ENCODE data around the gene ZBTB32.
"Not testable (repeated sequence)": the region's sequence is repeated elsewhere in the genome, so short reads cannot be mapped to it uniquely, and the experiment has no call there.

ZBTB32 gene, protein sequence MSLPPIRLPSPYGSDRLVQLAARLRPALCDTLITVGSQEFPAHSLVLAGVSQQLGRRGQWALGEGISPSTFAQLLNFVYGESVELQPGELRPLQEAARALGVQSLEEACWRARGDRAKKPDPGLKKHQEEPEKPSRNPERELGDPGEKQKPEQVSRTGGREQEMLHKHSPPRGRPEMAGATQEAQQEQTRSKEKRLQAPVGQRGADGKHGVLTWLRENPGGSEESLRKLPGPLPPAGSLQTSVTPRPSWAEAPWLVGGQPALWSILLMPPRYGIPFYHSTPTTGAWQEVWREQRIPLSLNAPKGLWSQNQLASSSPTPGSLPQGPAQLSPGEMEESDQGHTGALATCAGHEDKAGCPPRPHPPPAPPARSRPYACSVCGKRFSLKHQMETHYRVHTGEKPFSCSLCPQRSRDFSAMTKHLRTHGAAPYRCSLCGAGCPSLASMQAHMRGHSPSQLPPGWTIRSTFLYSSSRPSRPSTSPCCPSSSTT

GRCh38 chr19:35704218-35704617 lies at the start of gene ZBTB32:
TSS of gene ZBTB32 (plus strand) at chr19:35704558. CDS start at chr19:35714627, 10,069 bp downstream.
- no peak for DNase-seq

- DNase-seq, result not testable (repeated sequence)
These were observed 49.5 kb upstream of the ZBTB32 start for GRCh38 chr19:35654828-35655227.

- no peak for DNase-seq
These were observed 48.8 kb upstream of the ZBTB32 start for GRCh38 chr19:35655600-35655999.

DNA sequence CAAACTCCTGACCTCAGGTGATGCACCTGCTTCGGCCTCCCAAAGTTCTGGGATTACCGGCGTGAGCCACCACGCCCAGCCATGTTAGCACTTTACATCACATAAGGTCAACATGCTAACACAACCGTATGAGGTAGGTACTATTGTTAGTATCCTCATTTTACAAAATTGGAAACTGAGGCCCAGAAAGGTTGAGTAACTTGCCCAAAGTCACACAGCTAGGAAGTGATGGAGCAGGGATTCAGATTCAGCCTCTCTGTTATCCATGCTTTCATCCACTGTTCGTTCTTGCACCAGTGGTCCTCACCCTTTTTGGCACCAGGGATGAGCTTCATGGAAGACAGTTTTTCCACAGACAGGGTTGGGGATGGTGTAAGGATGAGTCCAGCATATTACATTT lies 47.7 kb upstream of the ZBTB32 start:
- no peak for DNase-seq

GRCh38 chr19:35657904-35658700 lies 46.3 kb upstream of the ZBTB32 start:
- no peak for DNase-seq

GRCh38 chr19:35661995-35662340 lies 42.4 kb upstream of the ZBTB32 start:
- no peak for DNase-seq

- no peak for DNase-seq
These were observed 40.4 kb upstream of the ZBTB32 start for GRCh38 chr19:35663981-35664380.

DNA sequence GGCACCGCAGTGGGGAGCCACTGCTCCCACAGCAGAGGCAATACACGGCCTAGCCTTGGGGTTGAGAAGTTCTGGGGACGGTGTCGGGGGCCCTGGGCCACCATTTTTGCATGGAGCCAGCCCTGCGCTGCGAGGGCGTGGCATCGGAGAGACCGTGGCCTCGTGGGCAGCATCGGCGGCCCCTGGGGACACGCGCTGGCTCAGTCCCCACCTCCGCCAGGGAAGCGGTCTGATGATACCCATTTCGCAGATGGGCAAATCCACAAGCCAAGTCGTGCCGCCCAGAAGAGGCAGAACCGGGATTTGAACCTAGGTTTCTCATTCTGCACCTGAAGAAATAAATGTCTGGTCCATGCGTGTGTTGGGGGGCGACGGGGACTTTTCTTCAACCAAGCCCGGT lies 39.2 kb upstream of the ZBTB32 start:
- DNase-seq, result no peak

GRCh38 chr19:35665604-35666003 lies 38.8 kb upstream of the ZBTB32 start:
- no peak for DNase-seq

- DNase-seq, result no peak
These were observed 38.0 kb upstream of the ZBTB32 start, which contains the start of gene UPK1A for GRCh38 chr19:35666251-35666913. TSS of gene UPK1A (plus strand) at chr19:35666517. CDS start at chr19:35666813, 296 bp downstream.

GRCh38 chr19:35669566-35669965 lies 34.8 kb upstream of the ZBTB32 start:
- DNase-seq, result no peak

DNA sequence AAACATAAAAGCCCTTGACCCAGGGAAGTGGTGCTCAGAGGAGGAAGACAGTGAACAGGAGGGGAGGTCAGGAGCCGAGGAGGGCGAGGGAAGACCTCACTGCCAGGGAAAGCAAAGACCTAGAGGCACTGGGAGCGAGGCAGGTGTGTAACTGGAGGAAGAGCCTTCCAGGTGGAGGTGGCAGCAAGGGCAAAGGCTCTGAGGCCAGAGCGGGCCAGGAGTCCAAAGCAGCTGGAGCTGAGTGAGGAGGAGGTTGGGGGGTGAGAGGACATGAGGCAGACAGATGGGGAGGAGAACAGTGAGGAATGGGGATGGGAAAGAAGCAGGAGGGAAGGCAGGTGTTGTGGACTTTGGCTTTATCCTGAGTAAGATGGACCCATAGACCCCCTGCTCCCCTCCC lies 34.4 kb upstream of the ZBTB32 start:
- DNase-seq, result no peak

GRCh38 chr19:35670686-35671085 lies 33.7 kb upstream of the ZBTB32 start:
- DNase-seq, result no peak

DNA sequence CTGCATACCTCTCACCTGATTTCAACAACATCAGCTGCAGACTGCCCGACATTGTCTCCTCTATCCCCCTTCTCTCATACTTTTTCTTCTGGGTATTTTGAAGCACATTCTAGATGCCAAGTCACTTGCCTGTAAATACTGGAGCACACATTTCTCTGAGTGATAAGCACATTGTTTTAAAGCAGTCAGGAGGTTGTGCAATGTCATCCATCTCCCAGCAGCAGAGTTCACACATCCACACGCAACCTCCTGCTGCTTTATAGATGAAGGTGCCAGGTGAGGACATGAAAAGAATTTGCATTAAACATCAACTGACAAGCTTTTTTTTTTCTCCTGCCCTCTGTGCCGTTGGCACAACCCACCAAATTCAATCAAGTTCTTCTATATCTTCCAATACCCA lies 32.5 kb upstream of the ZBTB32 start:
- DNase-seq, result no peak

GRCh38 chr19:35673121-35673804 lies 31.1 kb upstream of the ZBTB32 start:
- no peak for DNase-seq

DNA sequence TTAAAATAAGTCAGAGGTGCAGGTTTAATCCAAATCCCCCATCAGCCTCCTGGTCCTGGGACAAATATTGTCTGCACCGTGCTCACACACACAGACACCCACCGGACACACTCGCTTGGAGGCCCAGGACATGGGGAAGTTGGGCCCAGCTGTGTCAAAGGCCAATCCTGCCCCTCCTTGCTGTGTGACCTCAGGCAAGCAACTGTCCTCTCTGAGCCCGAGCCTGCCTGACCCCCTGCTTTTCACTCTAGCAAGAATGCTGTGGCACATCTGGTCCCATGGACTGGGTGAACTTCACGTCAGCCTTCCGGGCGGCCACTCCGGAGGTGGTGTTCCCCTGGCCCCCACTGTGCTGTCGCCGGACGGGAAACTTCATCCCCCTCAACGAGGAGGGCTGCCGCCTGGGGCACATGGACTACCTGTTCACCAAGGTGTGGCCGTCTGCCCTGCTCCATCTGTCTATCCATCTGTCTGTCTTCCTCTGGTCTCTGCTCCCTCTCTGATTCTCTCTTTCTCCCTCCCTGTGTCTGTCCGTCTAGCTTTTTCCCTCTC lies 28.7 kb upstream of the ZBTB32 start:
- DNase-seq, result no peak

DNA sequence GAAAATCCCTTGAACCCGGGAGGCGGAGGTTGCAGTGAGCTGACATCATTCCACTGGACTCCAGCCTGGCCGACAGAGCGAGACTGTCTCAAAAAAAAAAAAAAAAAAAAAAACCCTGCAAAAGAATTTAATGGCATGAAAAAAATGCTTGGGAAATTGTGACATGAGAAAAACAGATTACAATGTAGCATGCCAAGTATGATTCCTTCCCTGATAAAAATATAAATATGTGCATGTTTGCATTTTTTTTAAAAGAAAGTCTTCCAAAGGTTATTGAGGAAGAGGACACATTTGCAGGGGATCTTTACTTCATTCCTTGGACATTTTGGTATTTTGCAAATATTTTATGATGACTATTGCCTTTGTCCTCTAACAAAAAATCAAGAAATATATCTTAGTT lies 14.5 kb upstream of the ZBTB32 start:
- no peak for DNase-seq

- DNase-seq, result not testable (repeated sequence)
These were observed 13.3 kb upstream of the ZBTB32 start for GRCh38 chr19:35691106-35691505.

- DNase-seq, result no peak
These were observed 12.3 kb upstream of the ZBTB32 start for GRCh38 chr19:35692010-35692409.

DNA sequence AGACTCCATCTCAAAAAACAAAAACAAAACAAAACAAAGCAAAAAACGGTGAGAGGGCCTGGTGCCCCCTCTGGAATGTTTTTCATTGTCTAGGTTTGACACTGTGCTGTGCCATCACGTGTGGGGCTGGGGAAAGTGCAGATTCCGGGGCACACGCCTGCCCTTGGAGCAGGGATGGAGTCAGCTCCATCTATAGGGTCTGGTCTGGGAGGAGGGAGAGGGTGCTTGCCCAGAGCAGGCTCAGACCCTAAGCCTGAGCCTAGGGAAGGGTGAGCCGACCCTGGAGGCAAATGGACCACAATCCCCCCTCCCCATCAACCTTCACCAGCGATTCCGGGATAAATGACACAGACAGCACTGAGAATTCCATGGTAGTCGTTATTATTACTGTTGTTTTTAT lies 10.9 kb upstream of the ZBTB32 start:
- DNase-seq, result no peak

GRCh38 chr19:35693835-35694599 lies 10.3 kb upstream of the ZBTB32 start:
- DNase-seq, result peak; percentile 91
